Cardiac fibroblast (primary cell): Measurements from ENCODE around the gene RABGAP1.

Experiments
- DNase-seq, 2 donors: peaks; one replicate each; pipeline versions ENCODE4 v3.0.0 to v3.0.0-alpha.2; 2010; ENCODE audit warnings: low read depth in 2 of 2
- H3K4me3 ChIP-seq, 2 donors: replicated peaks in 1 of 2; 1 replicate in 1 of 2; 2 replicates in 1 of 2; pipeline ENCODE4 v1.5.1; 2011; ENCODE audit warnings: low read depth in 2 of 2, low read length in 2 of 2, mild to moderate bottlenecking in 2 of 2, moderate library complexity in 1 of 2
- CTCF ChIP-seq: IDR thresholded peaks from one replicate; pipeline ENCODE4 v1.5.1; 2011; ENCODE audit warnings: low read depth, mild to moderate bottlenecking, low read length, inconsistent platforms

The RABGAP1 gene

GRCh38 chr9:123090198-123090896 is 149.5 kb downstream of the RABGAP1 start:
- TF ChIP-seq CTCF = no peak
- peak in 1 of 2 donors; percentile 69 for DNase-seq
- no peak overlapping the region for H3K4me3 ChIP-seq

GRCh38 chr9:123090956-123091355 is 150.1 kb downstream of the RABGAP1 start:
- DNase-seq = no peak
- TF ChIP-seq CTCF = no peak
- H3K4me3 ChIP-seq = no peak overlapping the region

- TF ChIP-seq CTCF = no peak
- DNase-seq = no peak
- no peak overlapping the region for H3K4me3 ChIP-seq
These were observed 150.6 kb downstream of the RABGAP1 start for GRCh38 chr9:123091459-123091858.

- H3K4me3 ChIP-seq = no peak overlapping the region
- no peak for DNase-seq
- TF ChIP-seq CTCF = no peak
These were observed 152.3 kb downstream of the RABGAP1 start for GRCh38 chr9:123093141-123093540.

- DNase-seq = no peak
- no peak for TF ChIP-seq CTCF
These were observed 156.2 kb downstream of the RABGAP1 start for GRCh38 chr9:123096987-123097386.

GRCh38 chr9:123097430-123098095 is 156.7 kb downstream of the RABGAP1 start:
- DNase-seq = no peak
- no peak overlapping the region for H3K4me3 ChIP-seq
- TF ChIP-seq CTCF = no peak

More at GRCh38 chr9:123096987-123097386, 156.2 kb downstream of the RABGAP1 start:
- H3K4me3 ChIP-seq = no peak overlapping the region

- H3K4me3 ChIP-seq = no peak overlapping the region
- DNase-seq = no peak
- no peak for TF ChIP-seq CTCF
These were observed 157.3 kb downstream of the RABGAP1 start for GRCh38 chr9:123098096-123098459.
